GM21367 (cell line): Measurements from ENCODE around the gene IPO9.
A peak's percentile ranks its signal among the peaks of the same experiment; 100 is the strongest.

Experiments used
- ATAC-seq: cut with Tn5 transposase; IDR thresholded peaks from one replicate; pipeline ENCODE4 v1.9.1; 2021; ENCODE audit not compliant: unreplicated experiment

The IPO9 gene

GRCh38 chr1:201828820-201829774 lies at the start of gene IPO9:
TSS of gene IPO9 (plus strand) at chr1:201829157. CDS start at chr1:201829210, 53 bp downstream.
- peak; percentile 82 for ATAC-seq

- no peak for ATAC-seq
Measured at GRCh38 chr1:201779351-201779880, 49.5 kb upstream of the IPO9 start.

GRCh38 chr1:201780952-201781351 lies 48.0 kb upstream of the IPO9 start:
- no peak for ATAC-seq

GRCh38 chr1:201781437-201781836 lies 47.5 kb upstream of the IPO9 start:
- no peak for ATAC-seq

GRCh38 chr1:201782353-201782752 lies 46.6 kb upstream of the IPO9 start:
- no peak for ATAC-seq

GRCh38 chr1:201783058-201783457 lies 45.9 kb upstream of the IPO9 start:
- ATAC-seq: no peak

GRCh38 chr1:201783572-201783971 lies 45.4 kb upstream of the IPO9 start:
- no peak for ATAC-seq

- ATAC-seq: no peak
Measured at GRCh38 chr1:201785291-201785690, 43.7 kb upstream of the IPO9 start.

GRCh38 chr1:201786824-201787223 lies 42.1 kb upstream of the IPO9 start:
- no peak for ATAC-seq

GRCh38 chr1:201788296-201788695 lies 40.7 kb upstream of the IPO9 start:
- ATAC-seq: no peak

- ATAC-seq: no peak
Measured at GRCh38 chr1:201789245-201789644, 39.7 kb upstream of the IPO9 start.

GRCh38 chr1:201790261-201790660 lies 38.7 kb upstream of the IPO9 start:
- ATAC-seq: no peak

- ATAC-seq: no peak
Measured at GRCh38 chr1:201791051-201791778, 37.7 kb upstream of the IPO9 start.

GRCh38 chr1:201791779-201792173 lies 37.2 kb upstream of the IPO9 start:
- no peak for ATAC-seq

- ATAC-seq: no peak
Measured at GRCh38 chr1:201792534-201793305, 36.2 kb upstream of the IPO9 start.

GRCh38 chr1:201793306-201793925 lies 35.5 kb upstream of the IPO9 start:
- ATAC-seq: no peak

GRCh38 chr1:201795066-201795465 lies 33.9 kb upstream of the IPO9 start:
- ATAC-seq: no peak

- ATAC-seq: no peak
Measured at GRCh38 chr1:201800246-201800645, 28.7 kb upstream of the IPO9 start.

GRCh38 chr1:201806801-201807200 lies 22.2 kb upstream of the IPO9 start:
- no peak for ATAC-seq

GRCh38 chr1:201807958-201808632 lies 20.9 kb upstream of the IPO9 start:
- no peak for ATAC-seq
